PC-9 (cell line): Measurements from ENCODE around the gene ASIC4.

Experiments used
- EZH2 ChIP-seq: fragments of 200-600 bp; sonication (generic); IDR thresholded peaks from 2 replicates; pipeline ENCODE4 v1.8.0; 2017; ENCODE audit warnings: antibody characterized with exemption, low read depth
- TF ChIP-seq, protein P1 (sequence below): fragments of 200-600 bp; sonication (generic); conservative IDR thresholded peaks from 2 replicates; pipeline ENCODE4 v1.6.1; 2017; ENCODE audit warnings: mixed run types, antibody characterized with exemption, mild to moderate bottlenecking, moderate library complexity

- no peak for TF ChIP-seq EZH2
- TF ChIP-seq, protein P1, sequence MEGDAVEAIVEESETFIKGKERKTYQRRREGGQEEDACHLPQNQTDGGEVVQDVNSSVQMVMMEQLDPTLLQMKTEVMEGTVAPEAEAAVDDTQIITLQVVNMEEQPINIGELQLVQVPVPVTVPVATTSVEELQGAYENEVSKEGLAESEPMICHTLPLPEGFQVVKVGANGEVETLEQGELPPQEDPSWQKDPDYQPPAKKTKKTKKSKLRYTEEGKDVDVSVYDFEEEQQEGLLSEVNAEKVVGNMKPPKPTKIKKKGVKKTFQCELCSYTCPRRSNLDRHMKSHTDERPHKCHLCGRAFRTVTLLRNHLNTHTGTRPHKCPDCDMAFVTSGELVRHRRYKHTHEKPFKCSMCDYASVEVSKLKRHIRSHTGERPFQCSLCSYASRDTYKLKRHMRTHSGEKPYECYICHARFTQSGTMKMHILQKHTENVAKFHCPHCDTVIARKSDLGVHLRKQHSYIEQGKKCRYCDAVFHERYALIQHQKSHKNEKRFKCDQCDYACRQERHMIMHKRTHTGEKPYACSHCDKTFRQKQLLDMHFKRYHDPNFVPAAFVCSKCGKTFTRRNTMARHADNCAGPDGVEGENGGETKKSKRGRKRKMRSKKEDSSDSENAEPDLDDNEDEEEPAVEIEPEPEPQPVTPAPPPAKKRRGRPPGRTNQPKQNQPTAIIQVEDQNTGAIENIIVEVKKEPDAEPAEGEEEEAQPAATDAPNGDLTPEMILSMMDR: no peak
Observed at GRCh38 chr2:219574484-219575311, 60.4 kb downstream of the ASIC4 start.
